Measurements from ENCODE around the gene MYT1.

Gene MYT1

DNA sequence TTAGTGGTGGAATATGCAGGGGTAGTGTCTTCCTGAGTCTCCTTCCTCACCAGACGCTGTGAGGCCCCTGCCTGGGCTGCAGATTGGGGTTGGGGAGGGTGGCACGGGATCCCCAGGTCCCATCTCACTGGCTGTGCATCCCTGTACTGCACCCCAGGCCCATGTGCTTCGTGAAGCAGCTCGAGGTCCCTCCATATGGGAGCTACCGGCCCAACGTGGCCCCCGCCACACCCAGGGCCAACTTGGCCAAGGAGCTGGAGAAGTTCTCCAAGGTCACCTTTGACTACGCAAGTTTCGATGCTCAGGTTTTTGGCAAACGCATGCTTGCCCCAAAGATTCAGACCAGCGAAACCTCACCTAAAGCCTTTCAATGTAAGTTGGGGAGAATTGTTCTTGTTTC lies 52.7 kb downstream of the MYT1 start:
- DNase-seq (ENCODE audit: low read depth): no peak

DNA sequence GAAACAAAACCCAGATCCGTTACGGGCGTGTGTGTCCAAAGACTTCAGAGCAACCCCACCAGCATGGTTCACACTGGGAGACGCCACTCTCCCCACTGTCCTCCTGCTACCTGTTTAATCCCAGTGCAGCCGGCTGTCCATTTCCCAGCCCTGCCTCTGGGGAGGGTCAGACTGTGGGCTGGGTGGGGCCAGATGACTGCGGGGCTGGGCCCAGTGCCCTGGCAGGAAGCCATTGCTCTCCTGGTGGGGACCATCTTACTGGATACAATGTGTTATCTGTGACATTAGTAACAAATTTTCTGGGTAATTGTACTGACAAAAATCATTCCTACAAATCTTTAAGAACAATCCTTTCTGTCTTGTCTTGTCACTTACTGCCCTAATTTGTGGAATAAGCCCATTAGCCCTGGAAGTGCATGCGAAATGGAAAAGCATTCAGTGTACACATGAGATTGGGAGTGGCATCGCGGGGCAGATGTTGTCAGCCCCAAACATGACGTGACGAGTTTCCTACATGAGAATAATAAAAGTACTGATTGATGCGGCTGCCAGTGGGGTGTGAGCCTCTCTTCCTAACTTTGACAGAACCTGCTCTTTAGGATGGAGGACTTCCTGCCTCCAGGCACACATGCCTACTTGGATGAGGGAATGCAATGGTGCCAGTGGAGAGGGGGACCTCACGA lies 53.4 kb downstream of the MYT1 start:
- DNase-seq (ENCODE audit: low read depth): no peak

DNA sequence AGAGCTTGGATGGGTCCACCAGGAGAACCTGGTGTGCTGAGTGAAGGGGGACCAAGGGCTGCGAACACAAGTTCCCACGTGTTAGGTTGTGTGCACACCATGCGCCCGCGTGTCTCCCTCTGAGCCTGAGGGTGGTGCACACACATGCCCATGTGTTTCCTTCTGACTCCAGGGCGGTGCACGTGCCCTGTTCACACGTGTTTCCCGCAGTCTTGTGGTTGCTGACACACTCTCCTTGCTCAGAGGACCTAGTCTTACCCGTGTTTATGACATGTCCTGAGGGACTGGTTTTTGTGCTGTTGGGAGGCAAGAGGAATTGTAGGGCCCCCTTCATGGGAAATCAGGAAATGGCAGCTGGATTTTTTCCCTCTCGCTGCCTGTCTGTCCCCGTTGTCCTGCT lies 55.0 kb downstream of the MYT1 start:
- no peak for DNase-seq (ENCODE audit: low read depth)

DNA sequence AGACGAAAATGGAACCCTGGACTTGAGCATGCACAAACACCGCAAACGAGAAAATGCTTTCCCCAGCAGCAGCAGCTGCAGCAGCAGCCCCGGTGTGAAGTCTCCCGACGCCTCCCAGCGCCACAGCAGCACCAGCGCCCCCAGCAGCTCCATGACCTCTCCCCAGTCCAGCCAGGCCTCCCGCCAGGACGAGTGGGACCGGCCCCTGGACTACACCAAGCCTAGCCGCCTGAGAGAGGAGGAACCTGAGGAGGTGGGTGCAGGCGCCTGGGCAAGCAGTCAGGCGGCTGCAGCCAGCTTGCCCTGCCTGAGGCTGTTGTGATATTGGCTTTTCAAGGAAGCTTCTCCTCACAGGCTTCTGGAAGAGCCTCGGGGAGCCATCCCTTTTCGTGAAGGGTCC lies 55.5 kb downstream of the MYT1 start:
- DNase-seq (ENCODE audit: low read depth): no peak

DNA sequence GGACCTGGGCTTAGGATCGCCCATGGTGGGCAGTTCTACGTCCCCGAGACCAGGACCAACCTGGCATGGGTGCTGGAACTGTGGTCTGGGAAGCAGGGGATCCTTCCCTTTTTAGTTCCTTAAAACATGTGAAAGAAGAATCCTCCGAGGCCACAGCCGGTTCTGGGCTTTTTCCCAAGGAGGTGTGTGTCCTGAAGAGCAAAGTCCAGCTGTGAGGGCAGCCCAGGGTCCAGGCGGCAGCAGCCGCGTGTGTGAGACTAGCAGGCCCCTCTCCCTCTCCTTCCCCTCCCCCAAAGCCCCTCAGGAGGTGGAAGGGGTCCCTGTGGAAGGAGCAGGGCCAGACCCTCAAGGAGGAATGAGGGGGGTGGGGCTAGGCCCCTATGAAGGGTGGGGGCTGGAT lies 56.2 kb downstream of the MYT1 start:
- DNase-seq (ENCODE audit: low read depth): no peak

DNA sequence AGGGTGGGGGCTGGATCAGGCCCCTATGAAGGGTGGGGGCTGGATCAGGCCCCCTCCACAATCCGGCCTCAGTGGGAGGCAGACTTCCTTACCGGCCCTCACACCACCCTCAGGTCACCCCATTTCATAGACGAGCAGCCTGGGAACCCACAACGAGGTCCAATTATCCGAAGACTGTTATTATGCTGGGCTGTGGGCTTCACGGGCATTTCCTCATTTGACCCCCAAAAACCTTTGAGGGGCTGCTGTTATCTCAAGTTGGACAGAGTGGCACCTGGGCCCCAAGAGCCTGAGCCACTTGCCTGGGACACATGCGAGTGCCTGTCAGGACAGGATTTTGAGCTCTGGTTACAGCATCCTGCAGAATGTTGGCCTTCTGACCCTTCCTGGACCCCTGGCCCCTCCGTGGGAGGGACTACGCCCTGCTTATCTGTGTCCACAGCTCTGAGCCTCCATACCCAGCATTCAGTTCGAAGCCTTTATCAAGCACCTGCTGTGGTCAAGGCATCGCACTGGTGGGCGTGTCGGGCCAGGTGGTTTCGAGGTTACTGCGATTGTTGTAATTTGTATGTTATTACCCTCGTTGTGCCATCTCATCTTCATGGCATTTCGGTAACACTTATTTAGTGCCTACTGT lies 56.8 kb downstream of the MYT1 start:
- DNase-seq (ENCODE audit: low read depth): no peak

DNA sequence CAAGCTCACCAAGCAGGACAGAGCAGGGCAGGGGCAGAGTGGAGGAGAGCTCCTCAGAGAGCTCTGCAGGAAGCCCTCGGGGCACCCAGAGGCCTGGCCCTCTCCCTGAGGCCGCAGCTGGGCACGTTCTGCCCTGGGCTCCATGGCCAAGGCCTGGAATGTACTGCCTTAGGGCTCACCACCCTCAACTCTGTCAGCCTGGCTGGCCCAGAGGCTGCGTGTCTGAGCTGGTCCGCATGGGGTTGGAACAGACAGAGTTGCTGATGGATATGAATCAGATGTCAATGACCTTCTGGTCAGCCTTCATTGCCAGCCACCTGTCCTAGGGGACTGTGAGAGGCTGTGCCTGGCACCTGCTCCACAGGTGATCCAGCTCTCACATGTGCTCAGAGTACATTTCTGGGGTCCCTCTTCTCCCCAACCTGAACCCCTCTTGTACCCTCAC lies 58.1 kb downstream of the MYT1 start:
- DNase-seq (ENCODE audit: low read depth): no peak

DNA sequence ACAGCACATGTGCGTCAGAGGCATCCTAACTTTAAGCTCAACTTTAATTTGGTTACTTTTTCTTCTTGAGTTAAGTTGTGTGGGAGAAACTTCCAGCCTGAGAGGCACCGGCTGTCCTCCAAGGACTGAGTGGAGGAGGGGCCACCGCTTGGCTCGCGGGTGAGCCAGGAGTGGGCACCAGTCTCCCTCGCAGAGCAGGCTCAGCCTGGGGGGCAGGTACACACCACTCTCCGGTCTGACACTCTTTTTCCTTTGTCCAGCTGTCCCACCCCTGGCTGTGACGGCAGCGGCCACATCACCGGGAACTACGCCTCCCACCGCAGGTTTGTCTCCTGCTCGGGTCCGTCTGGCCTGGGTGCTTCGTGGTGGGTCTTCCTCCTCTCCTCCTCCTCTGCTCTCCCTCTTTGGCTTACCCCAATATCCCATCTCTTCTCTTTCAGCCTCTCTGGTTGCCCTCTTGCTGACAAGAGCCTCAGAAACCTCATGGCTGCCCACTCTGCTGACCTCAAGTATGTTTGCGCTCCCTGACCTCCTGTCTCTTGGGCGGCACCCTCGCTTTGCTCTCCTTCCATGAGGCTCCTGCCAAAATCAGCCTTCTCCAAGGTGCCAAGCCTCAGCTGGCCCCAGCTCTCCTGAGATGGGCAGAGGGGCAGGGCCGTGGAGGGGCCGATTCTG lies 58.7 kb downstream of the MYT1 start:
- no peak for DNase-seq (ENCODE audit: low read depth)

DNA sequence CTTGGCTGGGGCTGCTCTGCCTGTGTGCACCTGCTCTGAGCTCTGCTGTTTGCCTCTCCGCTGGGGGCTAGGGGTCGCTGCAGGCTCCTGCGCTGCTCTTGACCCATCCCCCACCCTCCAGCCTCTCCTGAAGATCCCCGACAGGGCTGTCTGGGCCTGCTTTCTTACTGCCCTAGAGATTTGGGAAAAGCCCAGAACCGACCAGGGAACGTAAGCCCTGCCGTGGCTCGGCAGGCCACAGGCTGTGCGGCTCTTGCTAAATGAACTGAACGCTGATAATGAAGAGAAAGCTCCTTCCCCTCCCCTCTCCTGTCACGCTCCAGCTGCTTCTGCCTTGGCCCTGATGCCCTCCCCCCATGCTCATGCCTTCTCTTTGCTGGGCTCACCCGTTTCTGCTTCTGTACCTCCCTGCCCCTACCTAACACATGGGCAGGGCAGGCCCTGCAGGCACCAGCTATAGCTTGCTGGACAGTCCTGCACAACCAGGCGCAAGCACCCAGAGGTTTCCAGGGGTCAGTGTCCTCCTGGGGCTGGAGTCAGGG lies 59.3 kb downstream of the MYT1 start:
- no peak for DNase-seq (ENCODE audit: low read depth)

DNA sequence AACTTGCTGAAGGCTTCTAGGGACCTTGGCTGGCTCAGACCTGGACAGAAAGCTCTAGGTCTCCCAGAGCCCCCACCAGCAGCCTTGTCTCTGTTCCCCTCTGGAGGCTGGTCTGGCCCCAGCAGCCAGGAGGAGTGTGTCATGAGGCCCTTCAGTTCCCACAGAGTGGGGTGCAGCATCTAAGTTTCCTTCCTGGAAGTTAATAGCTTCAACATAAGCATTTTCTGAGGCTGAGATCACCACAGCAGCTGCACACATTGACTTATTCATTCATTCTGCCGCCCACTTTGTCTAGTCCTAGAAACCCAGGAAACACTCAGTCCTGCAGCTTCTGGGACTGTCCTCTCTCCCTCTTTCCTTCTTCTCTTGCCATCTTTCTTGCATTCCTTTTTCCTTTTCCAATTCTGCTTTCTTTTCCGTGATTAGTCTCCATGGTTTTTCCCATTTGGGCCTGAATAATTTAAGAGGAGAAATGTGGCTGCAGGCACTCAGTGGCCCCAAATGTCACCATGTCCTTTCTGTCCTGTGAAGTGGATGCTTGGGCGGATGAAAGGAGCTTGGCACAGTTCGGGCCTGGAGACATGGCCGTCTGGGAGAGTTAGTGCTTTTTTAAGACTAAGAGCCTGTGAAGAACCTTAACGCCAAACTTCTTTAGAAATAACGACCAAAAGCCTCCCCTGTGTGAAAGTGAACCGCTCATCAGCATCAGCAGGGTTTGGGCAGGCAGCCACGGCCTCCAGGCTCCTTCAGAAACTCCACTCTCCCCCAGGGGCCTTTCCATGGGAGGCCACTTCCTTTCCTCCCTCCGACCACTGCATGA lies 60.3 kb downstream of the MYT1 start:
- no peak for DNase-seq (ENCODE audit: low read depth)

DNA sequence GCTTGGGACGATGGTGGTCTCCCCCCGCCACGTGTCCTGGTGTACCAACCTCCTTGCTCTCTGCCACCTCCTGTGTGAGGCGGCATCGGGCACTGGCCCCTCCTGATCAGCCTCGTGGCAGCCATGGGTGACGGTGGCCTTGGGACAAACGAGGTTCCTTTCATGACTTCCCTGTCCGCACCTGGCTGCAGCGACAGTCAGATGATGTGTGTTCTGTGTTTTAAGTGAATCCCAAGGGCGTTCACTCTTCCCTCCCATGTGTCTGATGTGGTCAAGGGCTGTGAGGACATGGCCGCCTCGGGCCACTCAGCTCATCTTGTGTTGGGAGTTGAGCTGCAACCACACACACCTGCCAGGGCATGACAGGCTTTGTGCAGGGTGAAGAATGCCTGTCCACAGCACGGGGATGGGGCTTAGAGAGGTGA lies 60.9 kb downstream of the MYT1 start:
- no peak for DNase-seq (ENCODE audit: low read depth)

DNA sequence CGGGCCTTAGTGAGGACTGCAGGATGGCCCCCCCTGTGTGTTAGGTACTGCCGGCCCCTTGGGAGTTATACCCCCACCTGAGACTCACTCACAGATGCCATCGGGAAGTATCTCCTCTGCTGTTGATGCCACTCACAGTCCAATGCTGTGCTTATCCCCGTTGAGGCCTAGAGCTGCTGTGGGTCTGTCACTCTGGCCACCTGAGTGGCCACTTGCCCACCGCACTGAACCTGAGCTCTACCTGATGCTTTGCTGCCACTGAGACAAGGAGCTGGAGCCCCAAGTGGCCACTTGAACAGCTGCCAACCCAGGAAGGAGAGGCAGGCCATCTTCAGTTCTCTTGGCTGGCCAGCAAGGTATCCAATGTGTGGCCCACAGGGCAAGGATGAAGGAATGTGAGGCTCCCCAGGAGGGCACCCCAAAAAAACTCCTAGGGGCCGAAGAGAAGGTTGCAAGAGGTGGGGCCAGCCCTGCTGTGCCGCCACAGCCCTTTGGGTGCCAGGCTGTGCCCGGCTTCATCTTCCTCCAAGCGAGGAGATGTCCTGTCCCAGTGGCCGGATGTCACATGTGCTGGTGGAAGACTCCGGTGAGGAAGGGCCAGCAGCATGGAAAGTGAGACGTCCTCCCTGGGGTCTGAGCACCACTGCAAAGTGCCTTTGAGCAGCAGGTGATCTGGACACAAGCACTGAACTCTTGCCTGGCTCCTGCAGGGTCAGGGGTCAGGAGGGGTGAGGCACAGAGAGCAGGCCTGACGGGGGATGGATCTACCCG lies 61.8 kb downstream of the MYT1 start:
- DNase-seq (ENCODE audit: low read depth): no peak

DNA sequence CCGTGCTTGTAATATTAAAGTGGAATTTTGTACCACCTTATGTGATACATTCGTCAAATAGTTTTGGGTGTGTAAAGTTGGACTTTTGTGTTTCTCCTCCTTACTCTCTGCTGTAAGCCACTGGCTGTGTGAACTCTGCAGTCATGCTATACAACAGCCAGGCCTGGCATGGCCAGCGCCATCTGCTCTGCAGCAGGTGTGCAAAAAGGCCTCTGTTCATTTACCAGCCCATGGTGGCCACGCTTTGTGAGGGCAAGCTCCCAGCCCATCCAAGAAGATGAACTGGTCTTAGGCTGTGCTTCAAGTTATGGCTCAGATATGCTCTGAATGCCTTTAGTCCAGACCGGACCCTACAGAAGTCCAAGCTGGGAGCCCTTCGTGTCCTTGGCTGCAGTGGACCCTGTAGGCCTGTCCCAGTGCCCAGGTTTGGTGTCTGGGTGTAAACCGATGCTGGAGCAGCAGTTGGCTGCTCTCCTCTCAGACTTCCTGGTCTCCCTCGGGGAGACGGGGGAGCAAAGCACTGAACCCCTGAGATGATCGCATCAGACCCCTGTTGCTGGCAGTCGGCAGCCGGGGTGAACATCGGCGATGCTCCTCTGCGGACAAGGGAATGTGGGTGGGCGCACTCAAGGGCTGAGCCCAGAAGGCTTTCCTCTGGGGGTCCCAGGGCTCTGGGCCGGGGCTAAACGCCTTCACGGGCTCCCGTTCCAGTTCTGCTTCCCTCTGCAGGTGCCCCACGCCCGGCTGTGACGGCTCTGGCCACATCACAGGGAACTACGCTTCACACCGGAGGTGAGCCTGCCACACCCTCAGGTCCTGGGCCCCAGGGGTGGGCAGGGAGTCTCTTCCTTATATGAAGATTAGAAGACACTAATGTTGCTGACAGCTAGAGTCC lies 62.7 kb downstream of the MYT1 start:
- DNase-seq (ENCODE audit: low read depth): no peak

DNA sequence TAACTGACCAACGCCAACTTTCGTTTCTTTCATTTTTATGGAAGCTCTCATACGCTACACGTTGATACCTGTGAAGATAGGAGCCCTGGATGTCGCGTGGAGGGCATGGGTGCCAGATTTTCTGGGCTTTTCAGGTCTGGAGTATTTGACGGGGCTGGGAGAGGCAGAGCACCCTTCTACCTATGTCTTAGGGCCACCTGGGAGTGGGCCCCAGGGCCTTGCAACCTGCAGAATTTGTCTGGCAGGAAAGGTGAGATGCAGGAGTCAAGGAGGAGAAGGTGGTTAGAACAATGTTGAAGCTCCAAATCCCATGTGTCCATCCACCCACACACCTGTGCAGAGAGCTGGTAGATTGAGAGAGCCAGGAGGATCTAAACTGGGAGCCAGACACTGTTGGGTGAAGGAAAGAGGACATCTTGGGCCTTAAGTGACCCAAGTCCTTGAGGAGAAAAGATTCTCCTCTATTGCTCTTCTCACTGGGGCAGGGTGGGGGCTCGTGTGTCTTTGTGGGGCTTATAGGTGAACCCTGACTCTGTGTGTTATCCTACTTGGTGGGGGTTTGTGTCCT lies 63.9 kb downstream of the MYT1 start:
- DNase-seq (ENCODE audit: low read depth): no peak

DNA sequence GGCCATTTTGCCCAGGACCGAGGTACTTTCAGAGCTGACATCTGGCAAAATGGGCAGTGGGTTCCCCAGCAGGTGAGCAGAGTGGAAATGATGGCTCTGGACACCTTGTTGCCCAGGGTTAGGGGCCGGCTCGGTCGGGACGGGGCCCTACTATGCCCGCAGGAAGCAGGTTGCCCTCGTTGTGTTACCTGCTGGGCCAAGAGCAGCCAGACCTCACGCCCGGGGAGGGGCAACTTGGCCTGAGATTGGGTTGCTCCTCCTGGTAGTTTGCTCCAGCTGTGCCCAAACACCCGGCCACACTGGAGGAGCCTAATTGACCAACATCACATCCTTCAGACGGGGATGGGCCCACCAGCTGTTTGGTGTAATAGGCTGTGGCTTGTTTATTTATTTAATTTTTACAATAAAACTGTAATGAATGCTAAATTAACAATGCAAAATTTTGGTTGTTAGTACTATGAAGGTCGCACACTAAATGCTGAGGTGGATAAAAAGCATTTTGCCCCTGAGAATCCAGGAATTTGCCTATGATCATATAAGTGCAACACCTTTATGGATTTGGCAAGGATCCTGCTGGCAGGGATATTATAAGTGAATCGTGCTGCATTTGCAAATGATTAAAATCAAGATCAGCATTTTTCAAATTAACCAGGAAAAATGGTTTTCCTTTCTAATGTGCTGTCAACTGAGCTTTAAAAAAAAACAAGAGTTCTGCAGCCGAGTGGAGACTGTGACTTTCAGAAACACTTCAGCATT lies 64.7 kb downstream of the MYT1 start:
- DNase-seq (ENCODE audit: low read depth): no peak

DNA sequence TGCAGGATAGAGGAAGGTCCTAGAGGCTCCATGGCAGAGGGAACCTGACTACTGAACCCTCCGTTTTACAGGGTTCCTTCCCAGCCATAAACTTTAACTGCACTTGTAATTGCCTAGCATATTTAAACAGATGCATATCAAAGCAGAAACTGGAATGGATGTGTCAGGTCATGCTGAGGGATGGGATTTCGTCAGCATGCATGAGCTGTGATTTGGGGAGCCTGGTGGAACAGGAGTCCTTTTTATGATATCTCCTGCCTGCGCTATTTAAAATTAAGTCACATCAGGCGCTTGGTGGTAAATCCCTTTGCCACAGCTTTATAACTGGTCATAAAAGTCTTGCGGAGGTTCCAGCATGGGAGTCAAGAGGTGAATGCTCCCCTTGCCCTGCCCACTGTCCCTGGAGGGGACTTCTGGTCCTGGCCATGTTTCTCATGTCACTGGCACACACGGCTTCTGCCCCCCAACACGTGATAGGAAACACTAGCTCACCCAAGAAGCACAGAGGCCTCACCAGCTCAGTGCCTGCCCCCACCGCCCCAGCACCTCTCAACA lies 65.3 kb downstream of the MYT1 start:
- no peak for DNase-seq (ENCODE audit: low read depth)

DNA sequence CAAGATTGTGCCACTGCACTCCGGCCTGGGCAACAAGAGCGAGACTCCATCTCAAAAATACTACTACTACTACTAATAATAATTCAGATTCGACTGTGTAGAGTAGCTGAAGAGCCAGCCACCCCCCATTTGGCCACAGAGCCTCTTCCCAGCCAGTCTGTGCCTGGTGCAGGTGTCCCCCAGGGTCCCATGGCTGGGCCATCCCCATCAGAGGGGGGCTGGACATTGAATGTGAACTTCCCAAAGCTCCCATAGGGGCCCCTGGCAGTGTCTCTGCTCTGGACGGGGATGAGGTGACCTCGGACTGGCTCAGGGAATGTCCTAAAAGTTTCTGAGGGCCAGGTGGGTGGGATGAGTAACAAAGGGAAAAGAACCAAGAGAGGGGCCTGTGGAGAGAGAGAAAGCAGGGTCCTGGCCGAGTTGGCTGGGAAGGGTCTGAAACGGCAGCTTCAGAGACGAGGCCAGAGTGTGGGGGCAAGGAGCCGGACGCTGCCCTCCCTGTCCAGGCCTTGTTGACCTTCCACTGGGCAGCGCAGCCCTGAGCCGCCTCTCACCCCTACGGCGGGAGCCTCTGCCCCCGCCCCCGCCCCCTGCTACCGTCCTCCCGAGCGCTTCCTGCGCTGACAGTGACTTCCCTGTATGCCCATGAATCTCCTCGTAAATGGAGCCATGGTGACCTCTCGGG lies 66.4 kb downstream of the MYT1 start:
- no peak for DNase-seq (ENCODE audit: low read depth)
